ENCODE data around the gene MTMR1. TPM values are rescaled to one million over a fixed set of nuclear protein-coding genes. Genes with fewer than 3 reads are reported as not detected.

The MTMR1 gene
- total RNA-seq, 2 donors from 2014 or later, result 32.1 to 37.1 TPM

DNA sequence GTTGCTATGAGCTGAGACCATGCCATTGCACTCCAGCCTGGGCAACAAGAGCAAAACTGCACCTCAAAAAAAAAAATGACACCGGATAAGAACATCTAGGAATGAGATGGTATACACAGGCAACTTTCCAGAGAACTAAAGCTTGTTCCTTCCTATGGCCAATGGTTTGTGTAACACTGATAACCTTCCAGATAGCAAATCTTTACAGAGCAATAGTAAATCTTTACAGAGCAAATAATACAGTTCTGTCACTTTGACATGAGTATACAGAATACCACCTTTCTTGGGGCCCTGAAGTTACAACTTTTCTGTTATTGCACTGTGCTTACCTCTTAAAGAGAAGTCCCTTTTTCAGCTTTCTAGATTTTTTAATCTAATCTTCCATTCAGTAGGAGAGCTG, 113.6 kb downstream of the MTMR1 start:
- Mint-ChIP-seq H3K27me3 (peaks cover 0 to 4% of the 10 kb centered on the region in 2 donors), H3K4me1 (ENCODE audit: low read depth in 2 of 2) (peaks cover 0 to 6% of the 10 kb centered on the region in 2 donors), H3K36me3 (peaks cover 5% of the 10 kb centered on the region), H3K9me3 (no peaks in the 10 kb centered on the region), H3K4me3 (no peak overlapping the region), H3K27ac (no peak overlapping the region)
- ATAC-seq, result no peak
- no peak for DNase-seq (ENCODE audit: low spot score)

GRCh38 chrX:150813922-150814321, 120.7 kb downstream of the MTMR1 start:
- peak overlapping the region; percentile 30 for H3K4me3 Mint-ChIP-seq
- peak overlapping the region; percentile 38 to 66 for H3K27ac Mint-ChIP-seq
- ATAC-seq, result peak in 1 of 2 donors; percentile 40

More at GRCh38 chrX:150813922-150814321, 120.7 kb downstream of the MTMR1 start:
- no peak for DNase-seq (ENCODE audit: low spot score)
- Mint-ChIP-seq H3K9me3 (peaks cover 3% of the 10 kb centered on the region), H3K27me3 (no peaks in the 10 kb centered on the region), H3K4me1 (ENCODE audit: low read depth in 2 of 2) (peaks cover 6 to 8% of the 10 kb centered on the region in 2 donors), H3K36me3 (peaks cover 5% of the 10 kb centered on the region)

Other genes with a start within 250 kb of the MTMR1 start
- gene MTM1, start 124.8 kb upstream of the MTMR1 start, total RNA-seq, result 10 to 100 TPM in 1 of 2 donors, 1 to 10 TPM in 1; 9.1 to 10.8 TPM
- gene CD99L2, start 205.3 kb downstream of the MTMR1 start, total RNA-seq, result 10 to 100 TPM; 23.8 to 25.7 TPM